NB4 (cell line): Measurements from ENCODE around the gene CCM2.

Experiments used
- DNase-seq: peaks from one replicate; pipeline ENCODE4 v3.0.0; 2010; ENCODE audit warnings: low read depth
- H3K4me3 ChIP-seq: one replicate; pipeline ENCODE4 v1.5.1; 2011; ENCODE audit warnings: mild to moderate bottlenecking, low read depth, low read length, moderate library complexity
- CTCF ChIP-seq: IDR thresholded peaks from one replicate; pipeline ENCODE4 v1.5.1; 2012; ENCODE audit warnings: low read depth, low read length
- MAX ChIP-seq: IDR thresholded peaks from 2 replicates; pipeline ENCODE4 v1.6.1; 2011; ENCODE audit warnings: low read depth, low read length
- MYC ChIP-seq: IDR thresholded peaks from 2 replicates; pipeline ENCODE4 v1.6.1; 2011; ENCODE audit warnings: low read depth, low read length
- POLR2A ChIP-seq: IDR thresholded peaks from 2 replicates; pipeline ENCODE4 v1.6.1; 2011; ENCODE audit warnings: mild to moderate bottlenecking; ENCODE audit not compliant: insufficient read length; ENCODE audit errors: extremely low read depth

Gene CCM2

GRCh38 chr7:45007571-45008328 lies 7.7 kb downstream of the CCM2 start:
- no peak for DNase-seq
- TF ChIP-seq POLR2A (no peak), MAX (no peak), MYC (no peak), CTCF (no peak)
- H3K4me3 ChIP-seq, result no peak overlapping the region

GRCh38 chr7:45013465-45013967 lies 13.5 kb downstream of the CCM2 start:
- no peak overlapping the region for H3K4me3 ChIP-seq
- DNase-seq, result no peak
- TF ChIP-seq CTCF, result no peak
- TF ChIP-seq MYC, result no peak
- no peak for TF ChIP-seq MAX
- no peak for TF ChIP-seq POLR2A

- TF ChIP-seq POLR2A (no peak), MYC (no peak), CTCF (no peak), MAX (no peak)
- H3K4me3 ChIP-seq, result no peak overlapping the region
- DNase-seq, result no peak
Observed at GRCh38 chr7:45015313-45015712, 15.3 kb downstream of the CCM2 start.

GRCh38 chr7:45017253-45017652 lies 17.3 kb downstream of the CCM2 start:
- TF ChIP-seq CTCF (no peak), POLR2A (no peak), MYC (no peak), MAX (no peak)
- DNase-seq, result no peak
- no peak overlapping the region for H3K4me3 ChIP-seq

- peak; percentile 35 for DNase-seq
- H3K4me3 ChIP-seq, result no peak overlapping the region
- no peak for TF ChIP-seq CTCF
- no peak for TF ChIP-seq MYC
- TF ChIP-seq POLR2A, result no peak
- no peak for TF ChIP-seq MAX
Observed at GRCh38 chr7:45020915-45021314, 20.9 kb downstream of the CCM2 start.
